Activated naive CD8-positive, alpha-beta T cell (primary cell): ENCODE measurements around the gene GTPBP10.
A peak's percentile ranks its signal among the peaks of the same experiment; 100 is the strongest.

ENCODE experiments used
- H3K27ac Mint-ChIP-seq: one replicate; pipeline ENCODE4 v1.8.0; 2021; ENCODE audit warnings: mixed read lengths
- H3K27me3 Mint-ChIP-seq: one replicate; pipeline ENCODE4 v1.8.0; 2021; ENCODE audit warnings: mixed read lengths
- H3K36me3 Mint-ChIP-seq: one replicate; pipeline ENCODE4 v1.8.0; 2021; ENCODE audit warnings: mixed read lengths
- H3K4me1 Mint-ChIP-seq: one replicate; pipeline ENCODE4 v1.8.0; 2021; ENCODE audit warnings: low read depth, mixed read lengths
- H3K4me3 Mint-ChIP-seq: one replicate; pipeline ENCODE4 v1.8.0; 2021; ENCODE audit warnings: mild to moderate bottlenecking, mixed read lengths
- H3K9me3 Mint-ChIP-seq: one replicate; pipeline ENCODE4 v1.8.0; 2021; ENCODE audit warnings: low read depth, mixed read lengths

Gene GTPBP10

DNA sequence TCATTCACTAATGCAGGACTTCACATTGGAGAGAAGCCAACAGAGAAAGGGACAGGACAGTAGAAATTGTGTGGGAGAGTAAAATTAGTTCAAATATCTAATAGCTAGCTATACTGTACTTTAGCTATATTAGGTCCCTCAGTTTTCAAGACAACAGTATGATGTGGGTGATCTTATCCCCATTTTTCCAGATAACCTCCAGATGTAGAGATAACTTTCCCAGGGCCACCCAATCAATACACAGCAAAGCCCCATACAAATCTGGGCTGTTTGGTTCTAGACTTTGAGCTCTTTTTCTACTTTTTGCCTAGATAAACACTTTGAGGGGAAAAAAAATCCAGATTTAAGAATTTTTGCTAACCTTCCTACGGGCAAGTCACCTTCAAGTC is 56.3 kb downstream of the GTPBP10 start:
- Mint-ChIP-seq H3K36me3 (peaks cover 4% of the 10 kb centered on the region), H3K27ac (peak overlapping the region; percentile 80), H3K4me3 (peak overlapping the region; percentile 94), H3K9me3 (peaks cover 12% of the 10 kb centered on the region), H3K4me1 (peaks cover 19% of the 10 kb centered on the region), H3K27me3 (no peaks in the 10 kb centered on the region)

DNA sequence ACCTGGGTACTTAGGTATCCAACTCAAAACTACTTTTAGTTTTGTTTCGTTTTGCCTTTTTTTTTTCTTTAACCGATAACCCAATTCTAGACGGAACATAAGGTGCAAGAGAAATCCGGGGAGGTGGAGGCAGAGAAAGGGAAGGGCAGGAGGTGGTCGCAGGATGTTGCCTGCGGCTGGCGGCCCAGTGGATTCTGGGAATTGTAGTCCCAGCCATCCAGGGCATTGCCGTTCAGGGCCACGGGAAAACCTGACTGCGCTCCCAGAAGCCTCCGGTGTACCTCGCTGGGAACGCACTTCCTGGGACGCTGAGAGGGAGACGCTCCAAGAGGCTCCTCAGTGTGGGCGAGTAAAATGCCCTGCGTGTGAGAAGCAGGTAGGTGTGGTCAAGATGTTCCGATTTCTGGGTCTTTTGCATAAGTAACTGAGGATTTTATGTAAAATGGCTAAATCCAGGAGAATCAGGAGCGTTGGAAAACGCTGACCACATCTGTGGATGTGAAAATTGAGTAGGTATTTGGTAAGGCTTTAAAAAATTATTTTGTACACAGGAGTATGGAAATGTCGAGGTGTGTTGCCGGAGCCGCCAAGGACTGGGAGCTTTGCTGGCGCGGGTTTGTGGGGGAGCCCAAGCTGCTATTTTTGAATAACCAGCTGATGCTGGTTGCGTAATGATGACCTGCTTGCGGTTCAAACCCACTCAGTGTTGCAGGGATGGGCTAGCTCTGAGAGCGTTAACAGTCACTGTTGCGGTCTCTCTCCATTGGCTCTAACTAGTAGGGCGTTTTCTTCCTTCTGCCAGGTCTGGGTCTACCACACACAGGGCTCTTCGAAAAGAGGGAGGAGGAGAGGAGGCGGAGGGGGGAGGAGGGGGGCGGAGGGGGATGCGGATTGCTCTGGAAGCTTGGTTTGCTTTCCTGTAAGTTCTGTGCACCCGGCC is 56.9 kb downstream of the GTPBP10 start, which contains the start of gene CLDN12:
CLDN12 (plus strand) TSS at position 288 of the 940 bp plus-strand sequence. CDS start 9,216 bp downstream, outside the sequence.
- Mint-ChIP-seq H3K36me3 (peaks cover 5% of the 10 kb centered on the region), H3K27me3 (no peaks in the 10 kb centered on the region), H3K9me3 (peaks cover 9% of the 10 kb centered on the region), H3K4me3 (peak within 1 kb of the TSS; percentile 94), H3K4me1 (peaks cover 19% of the 10 kb centered on the region), H3K27ac (peak within 1 kb of the TSS; percentile 80)

DNA sequence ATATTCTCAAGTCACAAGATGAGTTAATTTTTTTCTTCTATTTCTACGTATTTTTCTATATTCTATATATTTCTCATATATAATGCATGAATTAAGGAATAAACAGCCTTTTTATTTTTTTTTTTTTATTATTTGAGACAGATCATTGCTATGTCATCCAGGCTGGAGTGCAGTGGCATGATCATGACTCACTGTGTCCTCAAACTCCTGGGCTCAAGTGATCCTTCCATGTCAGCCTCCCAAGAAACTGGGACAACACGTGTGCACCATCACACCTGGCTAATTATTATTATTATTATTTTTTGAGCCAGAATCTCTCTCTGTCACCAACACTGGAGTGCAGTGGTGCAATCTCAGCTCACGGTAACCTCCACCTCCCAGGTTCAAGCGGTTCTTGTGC is 58.3 kb downstream of the GTPBP10 start:
- H3K27me3 Mint-ChIP-seq, result no peaks in the 10 kb centered on the region
- H3K9me3 Mint-ChIP-seq, result peaks cover 5% of the 10 kb centered on the region
- H3K4me1 Mint-ChIP-seq, result peaks cover 19% of the 10 kb centered on the region
- H3K4me3 Mint-ChIP-seq, result peak overlapping the region; percentile 94
- H3K36me3 Mint-ChIP-seq, result peaks cover 4% of the 10 kb centered on the region
- no peak overlapping the region for H3K27ac Mint-ChIP-seq

- H3K9me3 Mint-ChIP-seq, result no peaks in the 10 kb centered on the region
- no peak overlapping the region for H3K4me3 Mint-ChIP-seq
- peaks cover 19% of the 10 kb centered on the region for H3K4me1 Mint-ChIP-seq
- no peaks in the 10 kb centered on the region for H3K27me3 Mint-ChIP-seq
- no peak overlapping the region for H3K27ac Mint-ChIP-seq
- peaks cover 4% of the 10 kb centered on the region for H3K36me3 Mint-ChIP-seq
Observed at GRCh38 chr7:90407484-90407821, 60.9 kb downstream of the GTPBP10 start.

DNA sequence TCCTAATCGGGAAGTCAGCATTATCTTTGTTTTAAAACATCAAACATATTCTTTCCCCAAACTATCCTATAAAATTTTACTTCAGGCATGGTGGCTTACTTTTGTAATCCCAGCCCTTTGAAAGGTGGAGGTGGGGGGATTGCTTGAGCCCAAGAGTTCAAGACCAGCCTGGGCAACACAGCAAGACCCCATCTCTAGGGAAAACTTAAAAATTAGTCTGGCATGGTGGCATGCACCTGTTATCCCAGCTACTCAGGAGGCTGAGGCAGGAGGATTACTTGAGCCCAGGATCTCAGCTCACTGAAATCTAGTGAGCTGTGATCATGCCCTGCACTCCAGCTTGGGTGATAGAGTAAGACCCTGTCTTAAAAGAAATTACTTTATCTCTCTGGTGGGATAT is 61.6 kb downstream of the GTPBP10 start:
- Mint-ChIP-seq H3K4me1 (peaks cover 13% of the 10 kb centered on the region), H3K9me3 (no peaks in the 10 kb centered on the region), H3K36me3 (peaks cover 6% of the 10 kb centered on the region), H3K27me3 (no peaks in the 10 kb centered on the region), H3K4me3 (no peak overlapping the region), H3K27ac (no peak overlapping the region)

DNA sequence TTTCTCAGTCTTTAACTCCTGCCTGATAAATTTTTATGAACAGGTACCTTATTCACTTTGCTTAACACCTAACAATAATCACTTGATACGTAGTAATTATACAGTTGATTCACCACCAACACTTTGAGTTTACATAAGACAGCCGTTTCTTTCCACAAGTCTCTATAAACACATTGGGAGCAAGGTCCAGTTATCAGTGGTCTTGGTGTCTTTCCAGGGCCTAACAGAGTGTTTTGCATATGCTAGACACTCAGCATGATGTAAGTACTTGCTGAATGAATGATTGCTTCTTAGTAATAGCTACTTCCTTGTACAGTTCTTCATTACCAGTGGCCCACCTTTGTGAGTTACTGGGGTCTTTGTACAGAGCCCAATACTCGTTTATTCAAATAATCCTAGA is 63.2 kb downstream of the GTPBP10 start:
- Mint-ChIP-seq H3K27ac (no peak overlapping the region), H3K27me3 (no peaks in the 10 kb centered on the region), H3K4me1 (no peaks in the 10 kb centered on the region), H3K9me3 (no peaks in the 10 kb centered on the region), H3K36me3 (peaks cover 8% of the 10 kb centered on the region), H3K4me3 (no peak overlapping the region)

GRCh38 chr7:90411510-90411909 is 65.0 kb downstream of the GTPBP10 start:
- no peak overlapping the region for H3K4me3 Mint-ChIP-seq
- no peaks in the 10 kb centered on the region for H3K9me3 Mint-ChIP-seq
- peaks cover 8% of the 10 kb centered on the region for H3K36me3 Mint-ChIP-seq
- no peaks in the 10 kb centered on the region for H3K27me3 Mint-ChIP-seq
- H3K4me1 Mint-ChIP-seq, result no peaks in the 10 kb centered on the region
- H3K27ac Mint-ChIP-seq, result no peak overlapping the region

DNA sequence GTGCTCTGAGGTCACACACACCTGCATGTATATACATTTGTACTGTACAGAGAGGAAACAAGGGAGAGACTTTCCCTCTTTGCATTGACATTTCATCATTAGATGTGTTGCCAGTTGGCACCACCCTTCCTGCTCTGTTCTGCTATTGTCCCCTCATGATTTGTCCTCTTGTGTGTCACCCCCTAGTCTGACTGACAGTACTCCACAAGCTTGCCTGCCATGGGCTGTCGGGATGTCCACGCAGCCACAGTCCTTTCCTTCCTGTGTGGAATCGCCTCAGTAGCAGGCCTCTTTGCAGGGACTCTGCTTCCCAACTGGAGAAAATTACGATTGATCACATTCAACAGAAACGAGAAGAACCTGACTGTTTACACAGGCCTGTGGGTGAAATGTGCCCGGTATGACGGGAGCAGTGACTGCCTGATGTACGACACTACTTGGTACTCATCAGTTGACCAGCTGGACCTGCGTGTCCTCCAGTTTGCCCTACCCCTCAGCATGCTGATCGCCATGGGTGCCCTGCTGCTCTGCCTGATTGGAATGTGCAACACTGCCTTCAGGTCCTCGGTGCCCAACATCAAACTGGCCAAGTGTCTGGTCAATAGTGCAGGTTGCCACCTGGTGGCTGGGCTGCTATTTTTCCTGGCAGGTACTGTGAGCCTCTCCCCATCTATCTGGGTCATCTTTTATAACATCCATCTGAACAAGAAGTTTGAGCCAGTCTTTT is 66.1 kb downstream of the GTPBP10 start:
- H3K9me3 Mint-ChIP-seq, result no peaks in the 10 kb centered on the region
- peaks cover 8% of the 10 kb centered on the region for H3K36me3 Mint-ChIP-seq
- H3K4me3 Mint-ChIP-seq, result no peak overlapping the region
- H3K4me1 Mint-ChIP-seq, result no peaks in the 10 kb centered on the region
- H3K27me3 Mint-ChIP-seq, result no peaks in the 10 kb centered on the region
- no peak overlapping the region for H3K27ac Mint-ChIP-seq

- H3K9me3 Mint-ChIP-seq, result no peaks in the 10 kb centered on the region
- H3K27me3 Mint-ChIP-seq, result no peaks in the 10 kb centered on the region
- H3K4me1 Mint-ChIP-seq, result no peaks in the 10 kb centered on the region
- peaks cover 5% of the 10 kb centered on the region for H3K36me3 Mint-ChIP-seq
- no peak overlapping the region for H3K4me3 Mint-ChIP-seq
- no peak overlapping the region for H3K27ac Mint-ChIP-seq
Observed at GRCh38 chr7:90413185-90413528, 66.6 kb downstream of the GTPBP10 start.

DNA sequence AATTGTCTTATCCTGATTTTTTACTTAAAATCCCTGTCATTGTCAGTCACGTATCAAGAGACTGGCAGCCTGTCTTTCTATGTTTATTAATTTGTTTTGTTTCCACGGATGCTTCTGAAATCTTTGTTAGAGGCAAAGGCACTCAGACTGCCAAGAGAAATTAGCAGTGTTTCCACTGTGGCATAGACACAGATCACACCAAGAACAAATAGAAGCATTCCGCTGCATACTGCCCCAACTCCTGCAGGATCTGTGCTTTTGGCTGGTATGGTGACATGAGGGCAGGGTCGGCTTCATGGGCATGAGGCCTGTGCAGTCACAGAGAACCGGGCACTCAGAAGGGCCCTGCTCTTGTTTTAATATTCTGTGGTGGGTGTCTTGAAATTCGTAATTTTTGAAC is 75.1 kb downstream of the GTPBP10 start:
- Mint-ChIP-seq H3K4me1 (peaks cover 5% of the 10 kb centered on the region), H3K4me3 (no peak overlapping the region), H3K27ac (no peak overlapping the region), H3K27me3 (no peaks in the 10 kb centered on the region), H3K9me3 (no peaks in the 10 kb centered on the region), H3K36me3 (no peaks in the 10 kb centered on the region)

DNA sequence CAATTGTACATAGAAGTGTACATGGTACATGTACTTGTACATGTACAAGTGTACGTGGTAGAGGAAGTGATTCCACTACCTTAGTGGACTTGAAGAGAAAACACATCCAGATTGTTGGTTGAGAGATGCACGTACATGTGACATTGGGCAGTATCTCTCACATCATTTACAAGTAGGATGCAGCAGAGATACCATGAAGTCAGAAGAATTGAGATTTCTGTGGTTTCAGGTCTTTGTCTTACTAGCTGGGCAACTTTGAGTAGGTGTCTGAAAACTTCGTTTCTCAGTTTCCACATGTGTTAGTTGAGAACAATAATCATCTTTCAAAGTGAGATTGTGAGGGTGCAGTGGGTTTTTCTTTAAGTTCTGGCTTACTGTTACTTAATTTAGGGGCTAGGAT is 78.2 kb downstream of the GTPBP10 start:
- Mint-ChIP-seq H3K27me3 (peaks cover 4% of the 10 kb centered on the region), H3K9me3 (no peaks in the 10 kb centered on the region), H3K4me3 (no peak overlapping the region), H3K4me1 (peaks cover 5% of the 10 kb centered on the region), H3K36me3 (no peaks in the 10 kb centered on the region), H3K27ac (no peak overlapping the region)

GRCh38 chr7:90425376-90425775 is 78.9 kb downstream of the GTPBP10 start:
- Mint-ChIP-seq H3K27me3 (peaks cover 4% of the 10 kb centered on the region), H3K4me3 (no peak overlapping the region), H3K36me3 (no peaks in the 10 kb centered on the region), H3K4me1 (peaks cover 5% of the 10 kb centered on the region), H3K9me3 (no peaks in the 10 kb centered on the region), H3K27ac (no peak overlapping the region)

GRCh38 chr7:90430614-90431460 is 84.3 kb downstream of the GTPBP10 start:
- H3K36me3 Mint-ChIP-seq, result no peaks in the 10 kb centered on the region
- peaks cover 4% of the 10 kb centered on the region for H3K27me3 Mint-ChIP-seq
- no peaks in the 10 kb centered on the region for H3K9me3 Mint-ChIP-seq
- H3K27ac Mint-ChIP-seq, result no peak overlapping the region
- no peak overlapping the region for H3K4me3 Mint-ChIP-seq
- no peaks in the 10 kb centered on the region for H3K4me1 Mint-ChIP-seq

- Mint-ChIP-seq H3K27ac (no peak overlapping the region), H3K4me3 (no peak overlapping the region), H3K27me3 (peaks cover 4% of the 10 kb centered on the region), H3K36me3 (no peaks in the 10 kb centered on the region), H3K9me3 (no peaks in the 10 kb centered on the region), H3K4me1 (no peaks in the 10 kb centered on the region)
Observed at GRCh38 chr7:90432752-90433151, 86.2 kb downstream of the GTPBP10 start.

DNA sequence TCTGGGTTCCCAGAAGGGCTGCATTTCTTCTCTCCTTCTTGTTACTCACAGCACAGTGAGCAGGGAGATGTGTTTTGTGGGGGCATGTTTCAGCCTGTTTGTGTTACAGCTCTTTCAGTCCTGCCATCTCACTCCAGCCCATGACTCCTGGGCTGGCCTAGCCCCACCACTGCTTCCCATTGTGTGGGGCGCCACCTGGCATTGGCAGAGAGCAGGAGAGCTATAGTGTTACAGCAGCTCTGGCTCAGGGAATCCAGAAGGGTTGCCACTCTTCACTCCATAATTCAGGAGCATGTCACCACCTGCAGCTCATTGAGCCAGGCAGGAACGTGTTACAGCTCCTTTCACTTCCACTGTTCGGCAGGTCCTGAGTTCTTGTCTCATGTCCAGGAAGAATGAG is 86.7 kb downstream of the GTPBP10 start:
- no peaks in the 10 kb centered on the region for H3K4me1 Mint-ChIP-seq
- no peaks in the 10 kb centered on the region for H3K9me3 Mint-ChIP-seq
- H3K27ac Mint-ChIP-seq, result no peak overlapping the region
- H3K36me3 Mint-ChIP-seq, result no peaks in the 10 kb centered on the region
- no peak overlapping the region for H3K4me3 Mint-ChIP-seq
- peaks cover 4% of the 10 kb centered on the region for H3K27me3 Mint-ChIP-seq
